HUES48 (cell line): ENCODE results near the gene INSM1.

ENCODE experiments used
- H3K27ac ChIP-seq: one replicate; pipeline ENCODE4 v1.7.0; 2013; ENCODE audit warnings: low read depth, low read length, inconsistent platforms
- H3K27me3 ChIP-seq: 2 replicates; pipeline ENCODE4 v1.6.1; 2013; ENCODE audit warnings: mild to moderate bottlenecking, low read length; ENCODE audit not compliant: control insufficient read depth, insufficient read depth
- H3K36me3 ChIP-seq: 2 replicates; pipeline ENCODE4 v1.6.1; 2013; ENCODE audit warnings: low read length; ENCODE audit not compliant: control insufficient read depth, insufficient read depth
- H3K4me1 ChIP-seq: 2 replicates; pipeline ENCODE4 v1.6.1; 2013; ENCODE audit warnings: mild to moderate bottlenecking, low read length; ENCODE audit not compliant: control insufficient read depth, insufficient read depth
- H3K4me3 ChIP-seq: 2 replicates; pipeline ENCODE4 v1.5.1; 2013; ENCODE audit warnings: mild to moderate bottlenecking, low read depth, low read length
- H3K9ac ChIP-seq: 2 replicates; pipeline ENCODE4 v1.6.1; 2013; ENCODE audit warnings: mild to moderate bottlenecking, low read depth, low read length, moderate library complexity
- H3K9me3 ChIP-seq: 2 replicates; pipeline ENCODE4 v1.6.1; 2013; ENCODE audit warnings: low read length; ENCODE audit not compliant: control insufficient read depth, insufficient read depth

INSM1 gene

DNA sequence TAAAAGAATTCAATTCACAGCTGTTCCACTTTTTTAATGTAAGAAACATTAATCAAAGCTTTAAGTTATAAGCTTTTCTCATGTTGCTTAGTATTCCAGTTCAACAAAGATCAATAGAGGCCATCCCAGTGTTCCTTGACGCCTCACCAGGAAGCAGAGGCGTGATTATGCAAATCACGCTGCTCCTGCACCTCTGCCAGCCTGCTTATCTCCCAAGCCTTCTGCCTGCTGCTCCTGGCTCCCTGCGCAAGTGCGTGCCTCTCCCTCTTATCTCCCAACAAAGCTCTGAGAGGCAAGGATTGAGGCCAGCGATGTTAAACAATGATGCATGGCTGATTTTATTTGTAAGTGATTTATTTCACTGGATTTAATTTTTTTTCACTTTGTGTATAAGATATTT is 42.8 kb downstream of the INSM1 start:
- no peaks in the 10 kb centered on the region for H3K36me3 ChIP-seq
- H3K27ac ChIP-seq, result no peak overlapping the region
- no peak overlapping the region for H3K9ac ChIP-seq
- H3K4me3 ChIP-seq, result no peak overlapping the region
- H3K27me3 ChIP-seq, result no peaks in the 10 kb centered on the region
- H3K4me1 ChIP-seq, result peaks cover 53% of the 10 kb centered on the region
- no peaks in the 10 kb centered on the region for H3K9me3 ChIP-seq

DNA sequence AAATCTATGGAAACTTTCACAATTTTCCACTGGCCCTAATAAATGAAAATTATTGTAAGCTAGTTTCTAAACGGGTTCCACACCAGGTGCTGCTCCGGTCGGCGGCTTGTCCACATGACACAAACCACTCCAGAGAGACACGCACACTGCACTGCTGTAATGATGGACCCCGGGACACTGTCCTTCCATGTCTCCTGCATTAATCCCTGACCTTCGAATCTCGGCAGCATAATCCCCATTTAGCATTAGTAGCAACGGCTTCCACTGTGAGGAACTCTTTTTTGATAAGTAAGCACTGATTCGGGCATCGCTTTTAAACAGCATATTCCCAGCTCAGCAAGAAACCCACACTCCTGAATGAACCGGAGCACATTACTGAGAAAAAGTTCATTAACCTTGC is 43.5 kb downstream of the INSM1 start:
- H3K4me3 ChIP-seq, result no peak overlapping the region
- H3K9me3 ChIP-seq, result no peaks in the 10 kb centered on the region
- H3K36me3 ChIP-seq, result no peaks in the 10 kb centered on the region
- no peak overlapping the region for H3K27ac ChIP-seq
- H3K4me1 ChIP-seq, result peaks cover 53% of the 10 kb centered on the region
- H3K27me3 ChIP-seq, result no peaks in the 10 kb centered on the region
- no peak overlapping the region for H3K9ac ChIP-seq

- Histone ChIP-seq H3K4me3 (no peak overlapping the region), H3K27me3 (no peaks in the 10 kb centered on the region), H3K36me3 (no peaks in the 10 kb centered on the region), H3K27ac (no peak overlapping the region), H3K9me3 (no peaks in the 10 kb centered on the region), H3K4me1 (peaks cover 53% of the 10 kb centered on the region), H3K9ac (no peak overlapping the region)
Measured at GRCh38 chr20:20411836-20412235, 43.9 kb downstream of the INSM1 start.

- H3K36me3 ChIP-seq, result no peaks in the 10 kb centered on the region
- H3K9me3 ChIP-seq, result no peaks in the 10 kb centered on the region
- H3K27ac ChIP-seq, result no peak overlapping the region
- no peak overlapping the region for H3K4me3 ChIP-seq
- H3K4me1 ChIP-seq, result peaks cover 51% of the 10 kb centered on the region
- no peaks in the 10 kb centered on the region for H3K27me3 ChIP-seq
- H3K9ac ChIP-seq, result no peak overlapping the region
Measured at GRCh38 chr20:20412750-20413149, 44.8 kb downstream of the INSM1 start.

GRCh38 chr20:20413810-20414281 is 45.9 kb downstream of the INSM1 start:
- Histone ChIP-seq H3K27me3 (no peaks in the 10 kb centered on the region), H3K36me3 (no peaks in the 10 kb centered on the region), H3K9me3 (no peaks in the 10 kb centered on the region), H3K4me1 (peaks cover 42% of the 10 kb centered on the region), H3K4me3 (no peak overlapping the region), H3K27ac (no peak overlapping the region), H3K9ac (no peak overlapping the region)

GRCh38 chr20:20414640-20415220 is 46.8 kb downstream of the INSM1 start:
- Histone ChIP-seq H3K27ac (no peak overlapping the region), H3K9me3 (no peaks in the 10 kb centered on the region), H3K9ac (no peak overlapping the region), H3K36me3 (no peaks in the 10 kb centered on the region), H3K27me3 (no peaks in the 10 kb centered on the region), H3K4me1 (peaks cover 37% of the 10 kb centered on the region), H3K4me3 (no peak overlapping the region)

- no peak overlapping the region for H3K9ac ChIP-seq
Measured at GRCh38 chr20:20415321-20415720, 47.4 kb downstream of the INSM1 start.

DNA sequence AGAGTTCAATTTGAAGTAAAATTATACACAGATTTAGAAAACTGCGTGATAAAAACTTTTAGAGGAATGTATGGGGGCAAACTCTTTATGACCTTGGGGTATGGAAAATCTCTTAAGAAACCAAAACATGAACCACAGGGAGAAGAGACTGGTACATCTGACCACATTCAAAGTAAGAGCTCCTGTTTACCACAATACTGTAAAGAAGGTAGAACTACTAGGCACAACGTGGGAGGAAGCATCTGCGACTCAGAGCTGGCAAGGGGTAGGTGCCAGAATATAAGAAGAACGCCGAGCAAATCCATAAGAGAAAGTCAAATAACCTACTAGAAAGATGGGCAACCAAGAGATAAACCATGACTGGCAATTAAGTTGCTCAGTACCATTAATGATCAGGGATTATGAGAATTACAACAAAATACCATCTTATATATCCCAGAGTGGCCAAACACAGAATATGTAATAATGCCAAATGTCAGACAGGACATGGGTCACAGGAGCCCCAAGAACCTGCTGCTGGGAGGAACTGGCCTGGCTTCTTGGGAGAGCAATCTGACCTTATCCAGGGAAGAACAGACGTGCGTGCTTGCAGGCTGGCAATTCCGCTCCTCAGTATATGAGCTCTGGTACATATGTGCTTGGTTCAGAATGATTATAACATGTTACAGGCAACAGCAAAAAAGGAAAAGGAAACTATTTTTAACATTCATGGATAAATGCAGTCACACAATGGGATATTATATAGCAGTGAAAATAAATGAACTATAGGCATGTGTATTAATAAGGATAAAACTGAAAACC is 50.2 kb downstream of the INSM1 start:
- Histone ChIP-seq H3K27me3 (no peaks in the 10 kb centered on the region), H3K27ac (no peak overlapping the region), H3K4me3 (no peak overlapping the region), H3K4me1 (0 out of 2 replicates have a peak, but pooled peaks cover 4% of the 10 kb centered on the region), H3K9ac (no peak overlapping the region), H3K9me3 (no peaks in the 10 kb centered on the region), H3K36me3 (no peaks in the 10 kb centered on the region)

More at GRCh38 chr20:20415321-20415720, 47.4 kb downstream of the INSM1 start:
- Histone ChIP-seq H3K9me3 (no peaks in the 10 kb centered on the region), H3K27ac (no peak overlapping the region), H3K4me1 (peaks cover 31% of the 10 kb centered on the region), H3K27me3 (no peaks in the 10 kb centered on the region), H3K36me3 (no peaks in the 10 kb centered on the region), H3K4me3 (no peak overlapping the region)
